ENCODE data around the gene AP5Z1. TPM values are rescaled to one million over a fixed set of nuclear protein-coding genes. Genes with fewer than 3 reads are reported as not detected.

The AP5Z1 gene
- total RNA-seq, 1 experiment from 2014 or later = 66.8 TPM

DNA sequence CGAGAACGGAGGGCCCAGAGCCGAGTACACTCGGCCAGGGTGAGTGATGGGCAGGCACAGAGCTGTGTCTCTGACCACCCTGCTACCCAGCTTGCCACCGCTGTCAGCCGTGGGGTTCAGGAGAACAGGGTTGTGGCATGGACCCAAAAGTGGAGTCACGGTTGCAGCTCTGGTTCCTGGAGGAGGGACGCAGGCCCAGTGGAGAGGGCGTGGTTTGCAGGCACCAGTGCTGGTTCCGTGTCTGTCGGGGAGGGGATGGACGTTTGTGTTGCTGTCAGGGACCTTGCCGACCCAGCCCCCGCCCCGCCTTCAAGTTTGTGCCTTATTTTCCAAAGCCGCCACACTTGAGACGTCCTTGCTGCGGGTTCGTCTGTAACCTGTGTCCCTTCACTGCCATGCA is 45.1 kb upstream of the AP5Z1 start:
- no peaks in the 10 kb centered on the region for H3K4me1 Mint-ChIP-seq (ENCODE audit: low read depth, unreplicated experiment)
- intact Hi-C loops (cut with micrococcal nuclease; ENCODE audit: unreplicated experiment) = no loop called here
- H3K27me3 Mint-ChIP-seq (ENCODE audit: insufficient read depth, unreplicated experiment) = no peaks in the 10 kb centered on the region
- H3K4me3 ChIP-seq (ENCODE audit: low read depth, low read length) = no peak overlapping the region
- DNase-seq = no peak
- ChIA-PET CTCF (no interaction called here), POLR2A (no interaction called here)
- no peak overlapping the region for H3K27ac Mint-ChIP-seq (ENCODE audit: unreplicated experiment)
- peaks cover 68% of the 10 kb centered on the region for H3K36me3 Mint-ChIP-seq (ENCODE audit: insufficient read depth, unreplicated experiment)
- no TSS peak for BruUV-seq (replicated peaks)
- H3K4me1 ChIP-seq = no peaks in the 10 kb centered on the region
- H3K9me3 Mint-ChIP-seq (ENCODE audit: unreplicated experiment) = no peaks in the 10 kb centered on the region
- no peaks in the 10 kb centered on the region for H3K9me3 ChIP-seq
- H3K4me3 Mint-ChIP-seq (ENCODE audit: unreplicated experiment) = no peak overlapping the region
- TF ChIP-seq, protein P1, sequence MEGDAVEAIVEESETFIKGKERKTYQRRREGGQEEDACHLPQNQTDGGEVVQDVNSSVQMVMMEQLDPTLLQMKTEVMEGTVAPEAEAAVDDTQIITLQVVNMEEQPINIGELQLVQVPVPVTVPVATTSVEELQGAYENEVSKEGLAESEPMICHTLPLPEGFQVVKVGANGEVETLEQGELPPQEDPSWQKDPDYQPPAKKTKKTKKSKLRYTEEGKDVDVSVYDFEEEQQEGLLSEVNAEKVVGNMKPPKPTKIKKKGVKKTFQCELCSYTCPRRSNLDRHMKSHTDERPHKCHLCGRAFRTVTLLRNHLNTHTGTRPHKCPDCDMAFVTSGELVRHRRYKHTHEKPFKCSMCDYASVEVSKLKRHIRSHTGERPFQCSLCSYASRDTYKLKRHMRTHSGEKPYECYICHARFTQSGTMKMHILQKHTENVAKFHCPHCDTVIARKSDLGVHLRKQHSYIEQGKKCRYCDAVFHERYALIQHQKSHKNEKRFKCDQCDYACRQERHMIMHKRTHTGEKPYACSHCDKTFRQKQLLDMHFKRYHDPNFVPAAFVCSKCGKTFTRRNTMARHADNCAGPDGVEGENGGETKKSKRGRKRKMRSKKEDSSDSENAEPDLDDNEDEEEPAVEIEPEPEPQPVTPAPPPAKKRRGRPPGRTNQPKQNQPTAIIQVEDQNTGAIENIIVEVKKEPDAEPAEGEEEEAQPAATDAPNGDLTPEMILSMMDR (IDR thresholded peaks at IDR 0.05; ENCODE audit: insufficient read depth in 1 of 2, low read depth in 1 of 2, low read length in 1 of 2, severe bottlenecking in 1 of 2, unreplicated experiment in 1 of 2) = no peak
- no peaks in the 10 kb centered on the region for H3K27me3 ChIP-seq (replicated peaks; ENCODE audit: control insufficient read depth, insufficient read depth, low read length)
- no peaks in the 10 kb centered on the region; the same call in 1 of the 2 replicates for H3K36me3 ChIP-seq (ENCODE audit: control insufficient read depth, insufficient read depth, low read length)

DNA sequence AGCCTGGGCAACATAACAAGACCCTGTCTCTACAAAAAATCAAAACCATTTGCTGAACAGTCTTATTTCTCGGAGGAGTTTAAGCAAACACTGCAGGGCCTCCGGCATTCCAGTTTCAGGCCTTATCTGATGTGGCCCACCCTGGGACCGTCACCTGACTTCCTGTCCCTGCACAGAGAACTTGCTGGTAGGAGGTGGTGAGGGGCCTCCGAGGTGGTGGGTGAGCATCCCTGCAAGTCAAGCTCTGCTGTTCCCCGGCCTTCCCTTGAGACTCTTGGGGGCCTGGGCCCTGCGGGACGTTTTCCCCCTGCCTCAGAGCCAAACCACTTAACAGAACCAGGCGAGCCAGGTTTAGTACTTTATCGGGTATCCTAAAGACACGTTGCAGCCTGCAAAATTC is 44.5 kb upstream of the AP5Z1 start:
- Histone ChIP-seq H3K27me3 (replicated peaks; ENCODE audit: control insufficient read depth, insufficient read depth, low read length) (no peaks in the 10 kb centered on the region), H3K9me3 (no peaks in the 10 kb centered on the region), H3K4me3 (ENCODE audit: low read depth, low read length) (no peak overlapping the region), H3K36me3 (ENCODE audit: control insufficient read depth, insufficient read depth, low read length) (no peaks in the 10 kb centered on the region; the same call in 1 of the 2 replicates), H3K4me1 (no peaks in the 10 kb centered on the region)
- no TSS peak for BruUV-seq (replicated peaks)
- no peak overlapping the region for H3K27ac Mint-ChIP-seq (ENCODE audit: unreplicated experiment)
- H3K36me3 Mint-ChIP-seq (ENCODE audit: insufficient read depth, unreplicated experiment) = peaks cover 70% of the 10 kb centered on the region
- no peaks in the 10 kb centered on the region for H3K9me3 Mint-ChIP-seq (ENCODE audit: unreplicated experiment)
- no peak overlapping the region for H3K4me3 Mint-ChIP-seq (ENCODE audit: unreplicated experiment)
- CTCF ChIA-PET = no interaction called here
- TF ChIP-seq, protein P1 (IDR thresholded peaks at IDR 0.05; ENCODE audit: insufficient read depth in 1 of 2, low read depth in 1 of 2, low read length in 1 of 2, severe bottlenecking in 1 of 2, unreplicated experiment in 1 of 2) = no peak
- H3K4me1 Mint-ChIP-seq (ENCODE audit: low read depth, unreplicated experiment) = no peaks in the 10 kb centered on the region
- H3K27me3 Mint-ChIP-seq (ENCODE audit: insufficient read depth, unreplicated experiment) = no peaks in the 10 kb centered on the region
- intact Hi-C loops (cut with micrococcal nuclease; ENCODE audit: unreplicated experiment) = no loop called here
- POLR2A ChIA-PET = no interaction called here
- DNase-seq = no peak

DNA sequence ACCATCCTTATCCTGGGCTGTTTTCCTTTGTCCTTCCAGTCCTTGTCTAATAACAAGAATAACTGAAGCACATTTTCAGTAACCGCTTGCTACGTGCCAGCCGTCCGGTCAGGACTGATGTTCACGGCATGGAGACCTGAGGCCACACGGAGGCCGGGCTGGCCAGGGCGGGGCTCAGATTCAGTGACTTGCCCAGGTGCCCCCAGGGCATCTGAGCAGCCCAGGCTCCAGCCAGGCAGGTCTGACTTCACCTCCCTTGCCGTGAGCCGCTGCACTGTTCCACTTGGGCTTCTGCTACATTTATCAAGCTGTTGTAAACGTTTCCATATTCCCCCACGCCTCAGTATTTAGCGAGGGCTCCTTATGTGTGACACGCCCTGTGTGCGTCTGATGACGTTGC is 43.6 kb upstream of the AP5Z1 start:
- H3K4me3 Mint-ChIP-seq (ENCODE audit: unreplicated experiment) = no peak overlapping the region
- POLR2A ChIA-PET = no interaction called here
- Histone ChIP-seq H3K4me3 (ENCODE audit: low read depth, low read length) (no peak overlapping the region), H3K9me3 (no peaks in the 10 kb centered on the region), H3K36me3 (ENCODE audit: control insufficient read depth, insufficient read depth, low read length) (no peaks in the 10 kb centered on the region; the same call in 1 of the 2 replicates), H3K4me1 (no peaks in the 10 kb centered on the region), H3K27me3 (replicated peaks; ENCODE audit: control insufficient read depth, insufficient read depth, low read length) (no peaks in the 10 kb centered on the region)
- peaks cover 64% of the 10 kb centered on the region for H3K36me3 Mint-ChIP-seq (ENCODE audit: insufficient read depth, unreplicated experiment)
- TF ChIP-seq, protein P1 (IDR thresholded peaks at IDR 0.05; ENCODE audit: insufficient read depth in 1 of 2, low read depth in 1 of 2, low read length in 1 of 2, severe bottlenecking in 1 of 2, unreplicated experiment in 1 of 2) = no peak
- peaks cover 1% of the 10 kb centered on the region for H3K4me1 Mint-ChIP-seq (ENCODE audit: low read depth, unreplicated experiment)
- intact Hi-C loops (cut with micrococcal nuclease; ENCODE audit: unreplicated experiment) = no loop called here
- H3K9me3 Mint-ChIP-seq (ENCODE audit: unreplicated experiment) = no peaks in the 10 kb centered on the region
- CTCF ChIA-PET = no interaction called here
- H3K27ac Mint-ChIP-seq (ENCODE audit: unreplicated experiment) = no peak overlapping the region
- no peak for DNase-seq
- no peaks in the 10 kb centered on the region for H3K27me3 Mint-ChIP-seq (ENCODE audit: insufficient read depth, unreplicated experiment)
- BruUV-seq (replicated peaks) = no TSS peak

Data from Caco-2 (cell line).